K562 (cell line): ENCODE data around the gene PRMT5. TPM values are rescaled to one million over a fixed set of nuclear protein-coding genes. Genes with fewer than 3 reads are reported as not detected.

Experiments used
- ATAC-seq: fragments of 200-7000 bp; cut with Tn5 transposase; 3 replicates; pipeline ENCODE4 v1.9.1; 2020; ENCODE audit warnings: moderate library complexity
- BruUV-seq: library from RNA; stranded (reverse); fragments of 400-500 nt; replicated peaks from 2 replicates; lab custom pipeline; 2021; lab: Mats Ljungman, UMichigan
- CTCF ChIA-PET: fragments of 300-600 bp; formaldehyde crosslinking; extraction: SDS; loops from one replicate; lab custom pipeline; 2021; ENCODE audit warnings: low intra/inter-chr PET ratio; lab: Yijun Ruan, JAX
- POLR2A ChIA-PET: fragments of 300-600, 350-650 bp; sonication (Branson Sonifier 250); formaldehyde crosslinking; extraction: SDS; loops from one replicate; lab custom pipeline; 2021; ENCODE audit warnings: antibody characterized with exemption, inconsistent platforms; lab: Yijun Ruan, JAX
- DNase-seq, 4 experiments: peaks; one replicate each; pipeline versions ENCODE4 v3.0.0 to v3.0.0-alpha.2; 2011 to 2018; ENCODE audit warnings: low spot score in 3 of 4, mixed read lengths in 3 of 4; ENCODE audit errors: extremely low read depth in 1 of 4
- FAIRE-seq: peaks from 2 replicates; lab custom pipeline; 2011; peaks lifted over from hg19 to GRCh38; lab: Jason Lieb, UNC
- H2AFZ ChIP-seq: 2 replicates; pipeline ENCODE4 v1.6.0; 2011; ENCODE audit warnings: low read depth, low read length, control low read depth, inconsistent platforms
- H3K27ac ChIP-seq: fragments of 200-600 bp; 3 replicates; pipeline ENCODE4 v1.8.0; 2011; ENCODE audit warnings: low read depth, mild to moderate bottlenecking, control low read depth, inconsistent platforms, low read length, moderate library complexity, mixed read lengths; ENCODE audit errors: extremely low read depth
- H3K27me3 ChIP-seq, 2 experiments: fragments of 300-600 bp in 1 of 2; 2 replicates in 1 of 2; 3 replicates in 1 of 2; pipeline versions ENCODE4 v1.6.0 to v1.8.0; 2011; ENCODE audit warnings: inconsistent platforms in 2 of 2, low read length in 2 of 2, mild to moderate bottlenecking in 1 of 2, mixed read lengths in 1 of 2, moderate library complexity in 1 of 2; ENCODE audit not compliant: control insufficient read depth in 2 of 2, insufficient read depth in 2 of 2
- H3K36me3 ChIP-seq: fragments of 300-600 bp; 3 replicates; pipeline ENCODE4 v1.8.0; 2011; ENCODE audit warnings: mild to moderate bottlenecking, low read length, inconsistent platforms; ENCODE audit not compliant: control insufficient read depth, insufficient read depth
- H3K4me1 ChIP-seq, 2 experiments: fragments of 200-600 bp in 1 of 2; replicated peaks in 1 of 2; 2 replicates in 1 of 2; 3 replicates in 1 of 2; pipeline versions ENCODE4 v1.5.1 to v1.8.0; 2011; ENCODE audit warnings: inconsistent platforms in 2 of 2, low read length in 2 of 2, mild to moderate bottlenecking in 1 of 2, mixed read lengths in 1 of 2, moderate library complexity in 1 of 2; ENCODE audit not compliant: control insufficient read depth in 2 of 2, insufficient read depth in 2 of 2
- H3K4me2 ChIP-seq: 2 replicates; pipeline ENCODE4 v1.6.1; 2011; ENCODE audit warnings: low read length, control low read depth, inconsistent platforms, mixed read lengths; ENCODE audit not compliant: insufficient read depth
- H3K4me3 ChIP-seq: fragments of 200-600 bp; sonication (generic), shearing (Covaris generic); 2 replicates; pipeline ENCODE4 v1.5.1; 2016; ENCODE audit warnings: control low read depth, inconsistent platforms
- H3K79me2 ChIP-seq: fragments of 200-600 bp; 3 replicates; pipeline ENCODE4 v1.8.0; 2011; ENCODE audit warnings: low read length, inconsistent platforms; ENCODE audit not compliant: control insufficient read depth, insufficient read depth
- H3K9ac ChIP-seq, 2 experiments: 2 replicates each; pipeline versions ENCODE4 v1.6.0 to v1.6.1; 2011; ENCODE audit warnings: low read depth in 2 of 2, low read length in 2 of 2, control low read depth in 1 of 2, inconsistent platforms in 1 of 2, mild to moderate bottlenecking in 1 of 2, mixed read lengths in 1 of 2; ENCODE audit not compliant: insufficient read depth in 1 of 2
- H3K9me1 ChIP-seq: one replicate; pipeline ENCODE4 v1.6.0; 2011; ENCODE audit warnings: inconsistent platforms, mild to moderate bottlenecking, low read length, moderate library complexity; ENCODE audit not compliant: control insufficient read depth, insufficient read depth
- H3K9me3 ChIP-seq: replicated peaks from 2 replicates; pipeline ENCODE4 v1.5.1; 2011; ENCODE audit warnings: low read depth, low read length, inconsistent platforms; ENCODE audit not compliant: control insufficient read depth, insufficient read depth
- H4K20me1 ChIP-seq: replicated peaks from 2 replicates; pipeline ENCODE4 v1.6.1; 2011; ENCODE audit warnings: low read length, inconsistent platforms, mixed read lengths; ENCODE audit not compliant: control insufficient read depth, insufficient read depth
- CHD2 ChIP-seq: IDR thresholded peaks from 2 replicates; pipeline ENCODE4 v1.6.1; 2011; ENCODE audit warnings: low read depth, low read length
- FOXJ2 ChIP-seq: fragments of 200-800 bp; sonication (Bioruptor generic); IDR thresholded peaks from 2 replicates; pipeline ENCODE4 v1.6.1; 2016; ENCODE audit warnings: missing genetic modification characterization, missing compliant biosample characterization
- FOXJ3 ChIP-seq: sonication (generic); formaldehyde crosslinking; IDR thresholded peaks from 2 replicates; pipeline ENCODE4 v1.4.0; 2020; ENCODE audit warnings: mild to moderate bottlenecking, missing genetic modification reagents
- NUFIP1 ChIP-seq: fragments of 450-650 bp; IDR thresholded peaks from 2 replicates; pipeline ENCODE4 v1.6.1; 2018; ENCODE audit not compliant: partially characterized antibody
- SRSF3 ChIP-seq: fragments of 200-400 bp; formaldehyde crosslinking; IDR thresholded peaks from 2 replicates; pipeline ENCODE4 v1.6.1; 2016; ENCODE audit warnings: mild to moderate bottlenecking, low read length, moderate library complexity; ENCODE audit not compliant: insufficient read depth
- ZNF121 ChIP-seq: sonication (generic); formaldehyde crosslinking; conservative IDR thresholded peaks from 2 replicates; pipeline ENCODE4 v1.8.0; 2022; ENCODE audit warnings: missing genetic modification reagents
- WGBS: fragments of 100-300 bp; shearing (Covaris generic); methylation state at CpG from one replicate; pipeline ENCODE4 v1.1.6; 2016; ENCODE audit warnings: low coverage, mixed read lengths; ENCODE audit not compliant: insufficient coverage; ENCODE audit errors: missing lambda C conversion rate; 5-methylcytosine and 5-hydroxymethylcytosine counted together
- in situ Hi-C: fragments of 300-500 bp; cut with MboI; formaldehyde crosslinking; loops from 4 replicates; pipeline ENCODE4 v1.15.0; 2018; ENCODE audit warnings: inconsistent platforms, mixed read lengths
- intact Hi-C: fragments of 100-400 bp; cut with micrococcal nuclease; formaldehyde crosslinking; loops from 2 replicates; pipeline ENCODE4 v1.14.2; 2022
- polyA plus RNA-seq, 8 experiments: library from polyadenylated mRNA; depleted of rRNA in 4 of 8; stranded (reverse) in 5 of 8; unstranded in 3 of 8; fragments of >200 nt; fragmentation: Nextera tagmentation in 2 of 8; fragmentation: Illumina TruSeq in 1 of 8; extraction: Ambion mirVana in 2 of 8; extraction: Trizol in 1 of 8; gene quantifications; 2 replicates each; pipeline versions ENCODE4 v1.2.1 to v1.2.3, GENCODE V29; 2011 to 2014; ENCODE audit warnings: inconsistent platforms in 1 of 8, missing spikeins in 1 of 8
- total RNA-seq, 7 experiments: library from RNA; depleted of rRNA in 6 of 7; stranded (reverse); fragments of >200 nt in 6 of 7; fragmentation: Illumina TruSeq in 2 of 7; extraction: Trizol in 2 of 7; gene quantifications; 2 replicates each; pipeline versions ENCODE4 v1.2.1 to v1.2.3, GENCODE V29; 2011 to 2021; ENCODE audit warnings: low replicate concordance in 1 of 7
- TF ChIP-seq, protein P1 (sequence below): fragments of 250-450 bp; sonication (Bioruptor Pico); IDR thresholded peaks from 2 replicates; pipeline ENCODE4 v1.9.0; 2021; ENCODE audit warnings: mild to moderate bottlenecking

The PRMT5 gene
- total and polyA plus RNA-seq, 9 of the 15 experiments (the other 6 are each of a cell fraction or from before 2014, with no cell fraction given) = 114 to 552 (median 222) TPM

DNA sequence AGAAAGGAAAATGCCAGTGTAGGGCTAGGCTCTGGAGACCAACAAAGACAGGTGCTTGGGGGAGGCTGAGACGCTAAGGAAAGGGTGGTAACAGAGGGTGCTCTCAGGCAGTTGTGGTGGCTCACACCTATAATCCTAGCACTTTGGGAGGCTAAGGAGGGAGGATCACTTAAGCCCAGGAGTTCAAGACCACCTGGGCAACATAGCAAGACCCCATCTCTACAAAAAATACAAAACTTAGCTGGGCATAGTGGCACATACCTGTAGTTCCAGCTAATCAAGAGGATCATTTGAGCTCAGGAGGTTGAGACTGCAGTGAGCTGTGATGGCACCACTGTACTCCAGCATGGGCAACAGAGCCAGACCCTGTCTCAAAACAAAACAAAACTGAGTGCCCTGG lies 33.8 kb downstream of the PRMT5 start:
- no peak for FAIRE-seq
- WGBS = 92% methylated on average over 1 of the region's 1 CpG
- no peak overlapping the region for H3K4me3 ChIP-seq
- H3K9me1 ChIP-seq = peaks cover 3% of the 10 kb centered on the region
- DNase-seq = no peak
- H3K36me3 ChIP-seq = peaks cover 12% of the 10 kb centered on the region
- intact Hi-C loops = no loop called here
- peaks cover 13 to 42% of the 10 kb centered on the region in 2 experiments; a peak in 3 of 5 replicates for H3K4me1 ChIP-seq
- H3K27me3 ChIP-seq = no peaks in the 10 kb centered on the region
- CTCF ChIA-PET = no interaction called here
- BruUV-seq = no TSS peak
- H3K9me3 ChIP-seq = no peaks in the 10 kb centered on the region
- ATAC-seq = no peak
- no peaks in the 10 kb centered on the region for H3K79me2 ChIP-seq
- no peak overlapping the region for H3K4me2 ChIP-seq
- POLR2A ChIA-PET = interaction anchor here (0.6 to 2.5 kb wide), 6 partner anchors 9 to 129 kb away, joined by 3 to 8 read pairs (median 4); partner anchors contain the start of genes OXA1L, RBM23 and REM2
- H4K20me1 ChIP-seq = no peaks in the 10 kb centered on the region
- TF ChIP-seq NUFIP1 = no peak
- peak; percentile 39; the same call in 1 of the 2 replicates for TF ChIP-seq ZNF121 (CRISPR knock-in tag)
- no peak for TF ChIP-seq FOXJ2 (tag)
- no peak for TF ChIP-seq SRSF3
- TF ChIP-seq CHD2 = no peak
- TF ChIP-seq, protein P1, sequence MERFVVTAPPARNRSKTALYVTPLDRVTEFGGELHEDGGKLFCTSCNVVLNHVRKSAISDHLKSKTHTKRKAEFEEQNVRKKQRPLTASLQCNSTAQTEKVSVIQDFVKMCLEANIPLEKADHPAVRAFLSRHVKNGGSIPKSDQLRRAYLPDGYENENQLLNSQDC (CRISPR knock-in tag) = no peak
- TF ChIP-seq FOXJ3 (CRISPR knock-in tag) = no peak
- TF ChIP-seq, all 486 proteins: peak for 1
- no peak overlapping the region for H3K27ac ChIP-seq
- no peak overlapping the region for H2AFZ ChIP-seq
- no peak overlapping the region for H3K9ac ChIP-seq
- in situ Hi-C loops = no loop called here
